Endothelial cell of umbilical vein (primary cell): ENCODE measurements around the gene ZNF396.

Source experiments
- CTCF ChIP-seq, 2 donors: IDR thresholded peaks; 1 replicate in 1 of 2; 2 replicates in 1 of 2; pipeline ENCODE4 v1.5.1; 2011; ENCODE audit warnings: low read length in 2 of 2, mild to moderate bottlenecking in 2 of 2, moderate library complexity in 2 of 2, control low read depth in 1 of 2, inconsistent platforms in 1 of 2, low read depth in 1 of 2; ENCODE audit not compliant: insufficient read depth in 1 of 2; ENCODE audit errors: extremely low read depth in 1 of 2
- EZH2 ChIP-seq: IDR thresholded peaks from 2 replicates; pipeline ENCODE4 v1.6.1; 2012; ENCODE audit warnings: borderline replicate concordance, low read depth, mild to moderate bottlenecking, moderate library complexity, low read length, inconsistent platforms; ENCODE audit not compliant: severe bottlenecking
- FOS ChIP-seq: IDR thresholded peaks from 2 replicates; pipeline ENCODE4 v1.6.1; 2011; ENCODE audit warnings: mild to moderate bottlenecking, low read length, moderate library complexity, borderline replicate concordance; ENCODE audit not compliant: insufficient read depth
- GATA2 ChIP-seq: IDR thresholded peaks from 2 replicates; pipeline ENCODE4 v1.7.0; 2011; ENCODE audit warnings: low read depth, mild to moderate bottlenecking, moderate library complexity, mixed read lengths, low read length; ENCODE audit not compliant: insufficient read length, insufficient read depth
- JUN ChIP-seq: IDR thresholded peaks from 2 replicates; pipeline ENCODE4 v1.6.1; 2011; ENCODE audit warnings: borderline replicate concordance, low read depth; ENCODE audit not compliant: insufficient read length, insufficient read depth
- MYC ChIP-seq: IDR thresholded peaks from one replicate; pipeline ENCODE4 v1.6.1; 2011; ENCODE audit warnings: mild to moderate bottlenecking, low read depth, low read length
- POLR2A ChIP-seq: IDR thresholded peaks from 2 replicates; pipeline ENCODE4 v1.6.1; 2012; ENCODE audit warnings: low read depth, mild to moderate bottlenecking, control low read depth, low read length
- POLR2AphosphoS5 ChIP-seq: IDR thresholded peaks from 2 replicates; pipeline ENCODE4 v1.6.1; 2012; ENCODE audit warnings: low read depth, mild to moderate bottlenecking, control low read depth, low read length, moderate library complexity; ENCODE audit not compliant: insufficient read depth
- TF ChIP-seq, protein P1 (sequence below): IDR thresholded peaks from 2 replicates; pipeline ENCODE4 v1.6.1; 2011; ENCODE audit not compliant: insufficient read depth, insufficient read length

GRCh38 chr18:35426786-35427185 is 49.6 kb upstream of the ZNF396 start:
- TF ChIP-seq POLR2AphosphoS5 (no peak), CTCF (IDR thresholded peaks at IDR 0.05; ENCODE audit: extremely low read depth in 1 of 2, insufficient read depth in 1 of 2, low read depth in 1 of 2, low read length in 2 of 2) (no peak), JUN (no peak), EZH2 (no peak), FOS (no peak), POLR2A (no peak), GATA2 (no peak), MYC (no peak)
- TF ChIP-seq, protein P1, sequence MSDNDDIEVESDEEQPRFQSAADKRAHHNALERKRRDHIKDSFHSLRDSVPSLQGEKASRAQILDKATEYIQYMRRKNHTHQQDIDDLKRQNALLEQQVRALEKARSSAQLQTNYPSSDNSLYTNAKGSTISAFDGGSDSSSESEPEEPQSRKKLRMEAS, result no peak
